ENCODE results near the gene DRAM1.
A peak's percentile ranks its signal among the peaks of the same experiment; 100 is the strongest.

DRAM1 gene

DNA sequence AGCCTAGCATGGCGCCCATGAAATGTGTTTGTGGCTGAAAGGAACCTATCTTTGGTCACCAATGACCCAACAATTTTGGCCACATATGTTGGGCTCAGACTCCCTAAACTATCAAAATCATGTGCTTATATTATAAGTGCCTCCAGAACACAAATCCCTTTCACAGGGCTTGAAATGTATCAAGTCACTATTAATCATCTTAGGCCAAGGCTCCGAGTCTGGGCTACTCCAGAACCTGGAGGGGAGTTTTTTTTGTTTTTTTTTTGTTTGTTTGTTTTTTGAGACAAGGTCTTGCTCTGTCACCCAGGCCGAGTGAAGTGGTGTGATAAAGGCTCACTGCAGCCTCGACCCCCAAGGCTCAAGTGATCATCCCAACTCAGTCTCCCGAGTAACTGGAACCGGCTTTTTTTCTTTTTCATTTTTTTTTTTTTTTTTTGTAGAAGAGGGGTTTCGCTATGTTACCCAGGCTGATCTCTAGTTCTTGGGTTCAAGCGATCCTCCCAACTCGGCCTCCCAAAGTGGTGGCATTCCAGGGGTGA lies 989 bp upstream of the DRAM1 start:
- peaks cover 43 to 54% of the 10 kb centered on the region in 2 experiments for H3K4me1 ChIP-seq (ENCODE audit: control insufficient read depth in 1 of 2, insufficient read depth in 1 of 2, low read depth in 1 of 2, low read length in 1 of 2)
- peak overlapping the region; percentile 94 for H3K27ac ChIP-seq
- peak overlapping the region; percentile 85 to 93 for H3K4me3 ChIP-seq (ENCODE audit: low read depth in 1 of 2, low read length in 1 of 2)
- TF ChIP-seq, protein P1, sequence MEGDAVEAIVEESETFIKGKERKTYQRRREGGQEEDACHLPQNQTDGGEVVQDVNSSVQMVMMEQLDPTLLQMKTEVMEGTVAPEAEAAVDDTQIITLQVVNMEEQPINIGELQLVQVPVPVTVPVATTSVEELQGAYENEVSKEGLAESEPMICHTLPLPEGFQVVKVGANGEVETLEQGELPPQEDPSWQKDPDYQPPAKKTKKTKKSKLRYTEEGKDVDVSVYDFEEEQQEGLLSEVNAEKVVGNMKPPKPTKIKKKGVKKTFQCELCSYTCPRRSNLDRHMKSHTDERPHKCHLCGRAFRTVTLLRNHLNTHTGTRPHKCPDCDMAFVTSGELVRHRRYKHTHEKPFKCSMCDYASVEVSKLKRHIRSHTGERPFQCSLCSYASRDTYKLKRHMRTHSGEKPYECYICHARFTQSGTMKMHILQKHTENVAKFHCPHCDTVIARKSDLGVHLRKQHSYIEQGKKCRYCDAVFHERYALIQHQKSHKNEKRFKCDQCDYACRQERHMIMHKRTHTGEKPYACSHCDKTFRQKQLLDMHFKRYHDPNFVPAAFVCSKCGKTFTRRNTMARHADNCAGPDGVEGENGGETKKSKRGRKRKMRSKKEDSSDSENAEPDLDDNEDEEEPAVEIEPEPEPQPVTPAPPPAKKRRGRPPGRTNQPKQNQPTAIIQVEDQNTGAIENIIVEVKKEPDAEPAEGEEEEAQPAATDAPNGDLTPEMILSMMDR (IDR thresholded peaks at IDR 0.05), result no peak
- H3K9me3 ChIP-seq, result no peaks in the 10 kb centered on the region
- H3K27me3 ChIP-seq, result no peaks in the 10 kb centered on the region
- no peaks in the 10 kb centered on the region for H3K36me3 ChIP-seq

DNA sequence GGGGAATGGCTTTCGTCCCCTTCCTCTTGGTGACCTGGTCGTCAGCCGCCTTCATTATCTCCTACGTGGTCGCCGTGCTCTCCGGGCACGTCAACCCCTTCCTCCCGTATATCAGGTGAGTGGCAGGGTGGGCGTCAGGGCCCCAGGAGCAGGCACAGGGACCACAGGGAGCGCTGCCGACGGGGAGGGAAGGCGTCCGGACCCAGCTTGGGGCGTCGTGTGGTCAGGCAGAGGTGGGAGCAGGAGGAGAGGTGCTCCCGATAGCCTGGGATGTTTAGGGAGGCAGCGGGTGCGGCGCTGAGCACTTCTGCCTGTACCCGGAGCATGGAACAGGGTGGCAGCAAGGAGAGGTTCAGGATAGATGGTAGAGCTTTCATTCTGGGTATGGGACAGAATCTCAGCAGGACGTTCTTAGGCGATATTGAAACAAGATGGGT lies 444 bp downstream of the DRAM1 start:
- Histone ChIP-seq H3K9me3 (no peaks in the 10 kb centered on the region), H3K27ac (peak overlapping the region; percentile 94), H3K27me3 (no peaks in the 10 kb centered on the region), H3K4me3 (ENCODE audit: low read depth in 1 of 2, low read length in 1 of 2) (peak overlapping the region; percentile 85 to 93), H3K36me3 (no peaks in the 10 kb centered on the region), H3K4me1 (ENCODE audit: control insufficient read depth in 1 of 2, insufficient read depth in 1 of 2, low read depth in 1 of 2, low read length in 1 of 2) (peaks cover 44 to 59% of the 10 kb centered on the region in 2 experiments)
- TF ChIP-seq, protein P1 (IDR thresholded peaks at IDR 0.05), result no peak

DNA sequence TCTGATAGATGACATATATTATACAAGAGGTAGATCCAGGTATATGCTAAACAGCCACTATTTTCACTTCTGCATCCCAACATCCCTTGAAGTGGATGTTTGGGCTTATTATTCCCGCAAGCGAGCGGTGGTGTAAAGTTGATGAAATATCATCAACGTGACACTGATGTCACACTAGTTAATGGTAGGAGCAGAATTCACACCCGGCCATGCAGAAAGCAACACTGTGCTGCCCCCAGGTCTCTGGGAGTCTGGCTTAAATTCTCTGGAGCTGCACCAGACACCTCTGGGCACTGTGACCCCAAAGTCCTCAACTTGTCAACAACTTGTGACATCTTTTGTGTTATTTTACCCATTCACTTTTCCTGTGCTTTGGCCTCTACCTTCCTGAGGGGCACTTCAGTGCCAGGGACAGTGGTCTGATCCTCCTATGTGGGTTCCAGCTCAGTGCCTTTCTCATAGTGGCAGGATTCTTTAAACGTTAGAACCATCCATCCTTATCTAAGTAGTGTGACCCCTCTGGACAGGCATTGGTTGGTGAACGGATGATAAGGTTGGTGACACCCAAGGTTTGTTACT lies 952 bp downstream of the DRAM1 start:
- TF ChIP-seq, protein P1 (IDR thresholded peaks at IDR 0.05), result no peak
- H3K27ac ChIP-seq, result peak overlapping the region; percentile 94
- no peaks in the 10 kb centered on the region for H3K9me3 ChIP-seq
- peaks cover 44 to 59% of the 10 kb centered on the region in 2 experiments for H3K4me1 ChIP-seq (ENCODE audit: control insufficient read depth in 1 of 2, insufficient read depth in 1 of 2, low read depth in 1 of 2, low read length in 1 of 2)
- no peaks in the 10 kb centered on the region for H3K27me3 ChIP-seq
- H3K36me3 ChIP-seq, result no peaks in the 10 kb centered on the region
- H3K4me3 ChIP-seq (ENCODE audit: low read depth in 1 of 2, low read length in 1 of 2), result peak overlapping the region; percentile 85 to 93

DNA sequence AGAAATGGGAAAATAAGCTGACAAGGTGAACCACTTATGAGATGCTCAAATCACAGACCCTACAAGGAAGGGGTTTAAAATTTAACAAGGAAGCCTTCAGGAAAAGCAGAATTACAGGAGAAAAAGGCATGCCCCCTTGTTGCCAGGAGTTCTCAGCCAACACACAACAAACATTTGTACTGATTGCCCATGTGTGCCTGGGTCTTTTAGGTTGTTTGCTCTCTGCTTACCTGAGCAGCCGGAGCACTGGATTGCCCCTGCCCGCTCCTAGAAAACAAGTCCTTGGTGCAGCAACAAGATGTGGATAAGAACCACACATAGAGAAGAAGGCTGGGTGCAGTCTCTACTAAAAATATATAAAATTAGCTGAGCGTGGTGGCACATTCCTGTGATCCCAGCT lies 3.4 kb downstream of the DRAM1 start:
- no peak overlapping the region for H3K4me3 ChIP-seq (ENCODE audit: low read depth in 1 of 2, low read length in 1 of 2)
- no peaks in the 10 kb centered on the region for H3K36me3 ChIP-seq
- peaks cover 44 to 53% of the 10 kb centered on the region in 2 experiments for H3K4me1 ChIP-seq (ENCODE audit: control insufficient read depth in 1 of 2, insufficient read depth in 1 of 2, low read depth in 1 of 2, low read length in 1 of 2)
- H3K27ac ChIP-seq, result peak overlapping the region; percentile 14
- TF ChIP-seq, protein P1 (IDR thresholded peaks at IDR 0.05), result no peak
- H3K9me3 ChIP-seq, result no peaks in the 10 kb centered on the region
- no peaks in the 10 kb centered on the region for H3K27me3 ChIP-seq

DNA sequence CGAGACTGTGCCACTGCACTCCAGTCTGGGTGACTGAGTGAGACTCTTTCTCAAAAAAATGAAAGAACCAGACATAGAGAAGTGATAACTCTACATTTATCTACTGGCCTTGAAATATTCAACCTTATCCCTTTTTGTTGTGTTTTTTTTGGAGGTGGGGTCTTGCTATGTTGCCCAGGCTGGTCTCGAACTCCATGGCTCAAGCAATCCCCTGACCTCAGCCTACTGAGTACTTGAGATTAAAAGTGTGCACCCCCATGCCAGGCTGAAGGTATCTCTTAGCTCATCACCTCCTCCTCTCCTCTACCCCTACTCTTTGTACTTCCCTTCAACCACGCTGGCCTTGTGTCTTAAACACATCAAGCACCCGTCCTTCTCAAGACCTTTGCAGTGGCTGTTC lies 3.8 kb downstream of the DRAM1 start:
- TF ChIP-seq, protein P1 (IDR thresholded peaks at IDR 0.05), result no peak
- H3K36me3 ChIP-seq, result no peaks in the 10 kb centered on the region
- H3K27me3 ChIP-seq, result no peaks in the 10 kb centered on the region
- H3K4me3 ChIP-seq (ENCODE audit: low read depth in 1 of 2, low read length in 1 of 2), result no peak overlapping the region
- H3K9me3 ChIP-seq, result no peaks in the 10 kb centered on the region
- H3K4me1 ChIP-seq (ENCODE audit: control insufficient read depth in 1 of 2, insufficient read depth in 1 of 2, low read depth in 1 of 2, low read length in 1 of 2), result peaks cover 48 to 52% of the 10 kb centered on the region in 2 experiments
- peak overlapping the region; percentile 10 for H3K27ac ChIP-seq

All from neutrophil (primary cell).